HG03571 (cell line): ENCODE measurements around the gene TECRL.

Source experiments
- ATAC-seq: cut with Tn5 transposase; IDR thresholded peaks from one replicate; pipeline ENCODE4 v1.9.1; 2021; ENCODE audit not compliant: unreplicated experiment

TECRL gene

DNA sequence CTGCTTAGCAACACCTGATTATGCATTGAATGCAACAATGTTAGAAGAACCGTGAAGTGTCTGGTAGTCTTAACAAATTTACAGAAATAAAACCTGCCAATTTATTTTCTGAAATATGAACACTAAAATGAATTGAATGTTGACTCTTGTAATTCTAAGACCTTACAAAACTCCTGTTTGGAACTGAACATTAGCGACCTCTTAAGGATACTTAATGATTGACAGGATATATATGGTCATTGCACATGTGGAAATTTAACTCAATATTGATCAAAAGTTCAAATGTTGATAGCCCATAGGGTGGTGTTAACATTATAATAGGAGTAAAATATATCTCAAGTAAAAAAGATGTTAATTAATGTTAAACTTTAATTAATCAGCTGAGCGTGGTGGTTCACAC is 79.1 kb downstream of the TECRL start:
- no peak for ATAC-seq

DNA sequence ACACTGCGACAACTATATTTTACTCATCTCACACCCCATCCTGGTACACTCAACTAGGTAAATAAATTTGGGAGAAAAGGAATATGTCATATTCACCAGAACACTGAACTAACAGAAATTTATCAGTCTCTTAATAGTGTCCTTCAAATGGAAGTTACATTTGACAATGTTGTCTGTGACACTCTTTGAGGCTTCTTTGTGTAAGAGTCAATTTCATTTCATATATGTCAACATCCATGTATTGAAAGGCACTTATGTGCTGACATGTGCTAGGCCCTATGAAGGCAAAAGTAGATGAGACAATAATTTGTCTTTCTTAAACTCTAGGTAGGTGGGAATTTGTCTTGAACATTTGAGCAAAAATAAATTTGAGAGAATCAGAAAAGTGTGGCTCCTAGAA is 82.0 kb downstream of the TECRL start:
- no peak for ATAC-seq

DNA sequence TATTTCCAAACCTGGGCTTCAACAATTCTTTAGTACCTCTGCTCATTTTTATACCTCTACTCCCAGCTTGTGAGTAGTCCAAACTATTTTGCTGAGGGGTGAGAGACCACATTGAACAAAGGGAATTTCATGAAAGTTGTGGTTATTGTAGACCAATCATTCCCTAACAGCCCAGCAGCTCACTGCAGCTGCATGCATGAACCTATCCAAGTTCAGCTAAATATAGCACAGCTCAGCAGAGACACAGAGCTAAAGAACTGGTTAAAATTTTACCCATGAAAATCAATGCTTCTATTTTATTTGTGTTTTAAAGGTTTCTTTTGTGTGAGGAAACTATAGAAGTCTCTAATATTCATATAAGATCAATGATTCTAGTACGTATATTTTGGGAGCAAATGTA is 82.7 kb downstream of the TECRL start:
- no peak for ATAC-seq

DNA sequence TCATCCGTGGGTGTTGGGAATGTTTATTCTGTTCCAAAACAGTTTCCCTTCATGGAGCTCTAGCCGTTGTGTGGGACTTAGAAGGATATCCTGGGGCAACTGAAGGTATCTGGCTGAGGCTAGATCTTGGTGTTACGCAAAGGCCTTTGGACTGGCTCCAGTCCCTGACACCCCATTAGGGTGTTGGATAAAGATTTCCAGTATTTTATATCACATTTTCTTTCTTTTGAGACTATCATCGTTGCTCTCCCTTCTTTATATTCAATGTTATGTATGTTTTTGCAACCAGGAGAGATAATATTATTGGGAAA is 103.0 kb downstream of the TECRL start:
- no peak for ATAC-seq

DNA sequence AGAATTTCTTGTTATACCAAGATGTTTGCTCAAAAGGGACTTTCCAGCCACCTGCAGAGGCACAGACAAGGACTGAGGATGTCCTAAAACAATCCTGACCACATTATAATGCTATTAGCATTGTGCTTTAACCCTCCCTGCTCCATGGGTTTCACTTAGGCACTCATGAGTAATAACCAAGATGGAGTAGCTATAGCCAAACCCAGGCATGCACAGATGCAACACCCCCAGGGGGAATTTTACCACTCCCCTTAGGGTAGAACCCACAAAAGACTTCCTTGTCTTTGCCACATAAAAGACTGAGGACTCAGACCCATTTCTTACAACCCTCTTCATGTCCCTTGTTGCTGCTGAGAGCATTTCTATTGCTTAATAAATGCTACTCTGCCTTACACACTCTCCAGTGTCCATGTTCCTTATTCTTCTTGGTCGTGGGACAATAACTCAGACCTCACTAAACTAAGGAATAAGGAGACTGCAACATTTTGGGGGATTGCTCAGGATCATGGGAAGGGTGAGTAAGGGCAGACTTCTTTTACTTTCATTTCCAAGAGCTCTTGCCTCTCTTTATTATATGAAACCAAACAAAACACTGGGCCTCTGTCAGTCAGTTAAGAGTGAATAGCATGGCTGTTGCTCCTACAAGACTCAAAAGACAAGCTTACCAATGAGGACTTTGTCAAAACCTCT is 103.5 kb downstream of the TECRL start:
- no peak for ATAC-seq

DNA sequence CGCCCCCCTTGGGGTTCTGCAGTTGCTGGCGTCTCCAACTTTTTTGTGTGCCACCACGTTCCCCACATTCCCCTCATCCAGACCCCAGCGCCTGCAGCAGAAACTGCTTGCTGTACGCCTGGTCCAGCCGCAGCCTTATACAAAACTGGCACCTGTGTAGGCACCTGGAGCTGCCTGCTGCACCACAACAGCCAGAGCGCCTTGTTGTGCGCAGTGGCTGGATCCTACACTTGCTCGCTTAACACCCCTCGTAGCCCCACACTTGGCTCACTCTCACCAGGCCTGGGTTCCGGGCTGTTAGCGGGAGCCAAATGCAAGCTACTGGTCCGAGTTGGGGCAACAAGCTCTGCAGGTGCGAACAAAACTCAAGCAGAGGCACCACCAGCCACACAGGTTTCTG is 136.8 kb downstream of the TECRL start:
- no peak for ATAC-seq

DNA sequence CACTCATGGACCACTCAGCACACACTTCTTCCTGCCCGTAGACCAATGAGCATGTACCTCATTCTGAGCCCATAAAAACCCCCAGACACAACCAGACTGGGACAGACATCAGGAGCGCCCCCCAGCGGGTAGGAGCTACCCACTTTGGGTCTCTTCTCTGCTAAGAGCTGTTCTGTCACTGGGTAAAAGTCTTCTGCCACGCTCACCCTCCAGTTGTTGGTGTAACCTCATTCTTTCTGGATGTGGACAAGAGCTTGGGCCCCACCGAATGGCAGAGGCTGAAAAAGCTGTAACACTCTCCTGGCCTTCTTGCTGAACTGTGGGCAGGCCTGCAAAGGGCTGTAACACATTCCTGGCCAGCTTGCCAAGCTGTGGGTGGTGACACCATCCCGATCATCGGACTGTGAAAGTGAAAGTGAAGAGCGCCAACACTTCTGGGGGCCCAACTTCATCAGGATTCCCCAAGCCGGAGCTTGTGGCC is 137.6 kb downstream of the TECRL start:
- ATAC-seq, result no peak

DNA sequence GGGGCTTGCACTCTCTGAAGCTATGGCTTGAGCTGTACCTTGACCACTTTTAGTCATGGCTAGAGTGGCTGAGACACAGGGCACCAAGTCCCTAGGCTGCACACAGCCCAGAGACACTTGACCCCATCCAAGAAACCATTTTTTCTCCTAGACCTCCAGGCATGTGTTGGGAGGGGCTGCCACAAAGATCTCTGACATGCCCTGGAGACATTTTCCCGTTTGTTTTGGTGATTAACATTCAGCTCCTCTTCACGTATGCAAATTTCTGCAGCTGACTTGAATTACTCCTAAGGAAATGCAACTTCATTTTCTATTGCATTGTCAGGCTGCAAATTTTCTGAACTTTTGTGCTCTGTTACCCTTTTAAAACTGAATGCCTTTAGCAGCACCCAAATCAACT is 142.6 kb downstream of the TECRL start:
- no peak for ATAC-seq

DNA sequence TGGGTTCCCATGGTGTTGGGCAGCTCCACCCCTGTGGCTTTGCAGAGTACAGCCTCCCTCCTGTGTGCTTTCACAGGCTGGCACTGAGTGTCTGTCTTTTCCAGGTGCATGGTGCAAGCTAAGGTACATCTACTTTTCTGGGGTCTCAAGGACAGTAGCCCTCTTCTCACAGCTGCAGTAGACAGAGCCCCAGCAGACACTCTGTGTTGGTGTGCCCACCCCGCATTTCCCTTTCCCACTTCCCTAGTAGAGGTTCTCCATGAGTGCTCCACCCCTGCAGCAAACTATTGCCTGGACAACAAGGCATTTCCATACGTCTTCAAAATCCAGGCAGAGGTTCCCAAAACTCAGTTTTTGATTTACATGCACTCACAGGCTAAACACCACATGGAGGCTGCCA is 143.0 kb downstream of the TECRL start:
- no peak for ATAC-seq

DNA sequence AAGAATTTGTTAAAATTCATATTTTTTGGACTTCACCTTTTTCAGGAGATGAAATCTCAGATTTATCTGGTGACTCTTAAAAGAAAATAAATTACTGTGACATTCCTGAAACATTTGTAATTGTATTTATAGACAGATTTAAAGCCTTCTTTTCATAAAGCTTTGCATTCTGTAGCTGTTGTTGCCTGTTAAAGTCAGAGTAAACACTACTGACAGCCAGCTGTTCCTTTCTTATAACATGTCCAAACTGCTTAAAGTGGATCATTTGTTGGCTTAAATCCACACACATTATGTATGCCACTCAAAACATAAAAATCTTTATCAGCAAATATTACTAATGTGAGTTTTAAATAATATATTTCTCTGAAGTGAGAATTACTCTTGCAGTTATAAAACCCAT is 157.5 kb downstream of the TECRL start:
- no peak for ATAC-seq

DNA sequence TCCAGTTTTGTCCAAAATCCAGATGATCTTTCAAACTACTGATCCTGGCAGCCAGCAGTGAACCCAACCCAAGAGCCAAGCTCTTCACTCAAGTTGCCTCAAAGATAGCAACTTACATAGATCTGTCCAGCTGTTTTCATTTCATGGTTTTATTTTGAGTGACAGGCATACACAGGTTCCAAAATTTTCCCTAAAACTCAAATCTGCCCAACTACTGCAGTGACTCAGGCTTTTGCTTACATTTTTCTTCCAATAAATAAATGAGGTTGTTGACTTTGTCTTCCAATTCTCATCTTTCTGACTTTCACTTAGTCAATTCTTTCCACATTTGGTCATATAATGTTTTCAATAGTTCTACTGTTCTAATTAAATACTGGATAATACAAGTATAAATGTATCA is 158.8 kb downstream of the TECRL start:
- no peak for ATAC-seq

DNA sequence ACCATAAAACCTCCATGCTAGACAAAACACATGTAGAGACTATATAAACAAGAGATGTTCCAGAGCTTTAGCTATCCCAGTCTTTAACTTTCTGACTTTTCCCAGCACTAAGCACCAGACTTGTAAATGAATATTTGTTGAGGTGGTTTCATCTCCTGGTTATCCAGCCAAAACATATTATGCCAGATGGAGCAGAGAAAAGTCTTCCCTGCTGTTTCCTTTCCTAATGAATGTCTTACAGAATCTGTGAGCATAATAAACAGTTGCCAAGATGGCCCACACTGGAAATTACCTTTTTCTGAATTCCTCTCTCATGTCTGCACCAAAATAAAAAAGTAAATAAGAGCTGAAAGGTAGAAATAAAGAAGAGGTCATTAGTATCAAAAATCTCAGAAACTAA is 159.2 kb downstream of the TECRL start:
- no peak for ATAC-seq

DNA sequence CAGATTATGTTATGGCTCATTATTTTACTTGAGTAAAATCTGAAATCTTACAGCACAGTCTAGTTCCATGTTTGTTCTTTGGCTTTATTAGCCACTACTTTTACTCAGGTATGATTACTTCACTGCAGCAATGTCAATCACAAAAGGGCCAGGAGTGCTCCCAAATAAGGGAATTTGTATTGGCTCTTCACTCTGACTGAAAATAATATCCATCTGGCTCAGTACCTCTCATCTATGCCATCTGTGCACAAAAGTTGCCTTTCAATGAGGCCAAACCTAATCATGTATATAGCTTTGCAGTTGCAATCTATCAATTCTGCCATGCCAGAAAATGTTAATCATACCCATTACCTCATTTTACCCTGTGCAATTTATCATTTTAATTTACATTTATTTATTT is 161.1 kb downstream of the TECRL start:
- ATAC-seq, result no peak

DNA sequence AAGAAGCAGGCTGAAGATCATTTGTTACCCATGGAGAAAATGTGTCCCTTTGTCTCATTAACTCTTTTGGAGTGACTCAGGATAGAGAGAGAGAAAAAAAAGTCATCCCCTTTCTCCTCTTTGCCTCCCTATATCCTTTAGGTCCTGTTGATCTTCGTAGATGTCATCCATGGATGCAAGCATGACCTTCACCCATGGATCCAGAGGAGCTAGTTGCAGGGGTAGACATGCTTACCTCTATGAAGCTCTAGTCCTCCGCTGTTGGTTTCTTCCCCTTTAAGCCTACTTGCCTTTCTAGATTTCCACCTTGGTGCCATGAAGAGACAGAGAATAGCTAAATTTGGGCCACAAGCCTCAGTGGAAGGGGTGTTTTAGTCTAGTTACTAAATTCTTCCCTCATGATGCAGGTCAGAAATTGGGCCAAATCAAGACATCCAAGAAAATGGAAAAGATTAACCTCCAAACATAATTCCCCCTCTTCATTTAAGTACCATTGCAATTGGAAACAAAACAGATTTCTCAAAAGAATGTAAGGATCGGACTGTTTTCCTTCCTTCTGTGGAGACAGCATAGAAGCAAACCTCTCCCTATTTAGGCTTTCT is 178.4 kb downstream of the TECRL start:
- no peak for ATAC-seq
